Measurements from ENCODE around the gene UBE3D. TPM values are rescaled to one million over a fixed set of nuclear protein-coding genes. Genes with fewer than 3 reads are reported as not detected.

UBE3D gene
- polyA plus RNA-seq, 1 donor (not counting 4 experiments of a cell fraction or from before 2014, with no cell fraction given), result 6.3 TPM

DNA sequence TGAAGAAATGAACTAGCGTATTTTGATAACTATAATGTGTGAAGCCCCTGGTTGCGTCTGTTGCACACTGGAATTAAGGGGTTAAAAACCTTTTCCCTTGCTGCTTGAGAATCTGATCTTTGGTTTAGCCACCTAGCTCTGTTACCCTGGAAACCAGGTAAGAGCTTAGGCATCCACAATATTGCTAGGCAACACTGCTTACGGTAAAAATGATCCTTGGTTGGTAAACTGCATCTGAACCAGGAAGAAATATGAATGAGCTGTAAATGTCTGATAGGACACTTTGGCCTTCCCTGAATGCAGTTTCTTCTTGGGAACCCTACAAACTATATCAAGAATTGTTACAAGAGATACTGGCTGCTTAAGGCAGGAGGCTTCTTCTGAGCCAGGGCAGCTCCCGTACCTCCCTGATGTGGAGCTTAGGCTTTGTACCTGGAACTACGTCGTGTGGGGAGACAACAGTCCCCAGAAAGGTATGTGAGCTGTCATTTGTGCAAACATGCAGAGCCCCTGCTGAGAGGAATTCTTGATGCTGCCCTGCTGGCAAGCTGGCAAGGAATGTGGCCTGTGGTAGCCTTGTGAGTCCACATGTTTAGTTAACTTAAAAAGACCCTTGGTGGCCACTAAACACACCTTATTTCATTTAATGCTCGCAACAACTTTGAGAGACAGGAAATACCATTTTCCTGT is 18.4 kb downstream of the UBE3D start:
- Histone ChIP-seq H3K4me2 (ENCODE audit: control insufficient read depth, extremely low read depth, insufficient read depth, low read depth, low read length) (no peak overlapping the region), H3K4me3 (ENCODE audit: control insufficient read depth in 2 of 3, extremely low read depth in 1 of 3, insufficient read depth in 2 of 3, low read depth in 1 of 3, low read length in 3 of 3) (no peak overlapping the region), H3K27ac (ENCODE audit: control insufficient read depth, insufficient read depth, low read length) (no peak overlapping the region), H2AFZ (ENCODE audit: control insufficient read depth, low read length) (no peak overlapping the region), H3K36me3 (ENCODE audit: control insufficient read depth in 2 of 2, extremely low read depth in 1 of 2, insufficient read depth in 2 of 2, low read length in 2 of 2) (no peaks in the 10 kb centered on the region), H3K79me2 (ENCODE audit: control insufficient read depth, insufficient read depth, low read length) (no peaks in the 10 kb centered on the region), H3K9me3 (ENCODE audit: control insufficient read depth, low read depth, low read length) (no peaks in the 10 kb centered on the region), H3K27me3 (ENCODE audit: control insufficient read depth, extremely low read depth, insufficient read depth, low read length) (no peaks in the 10 kb centered on the region), H3K9ac (ENCODE audit: control insufficient read depth, extremely low read depth, insufficient read depth, low read length) (no peak overlapping the region), H3K9me1 (ENCODE audit: control insufficient read depth, extremely low read depth, insufficient read depth, low read length) (no peaks in the 10 kb centered on the region), H3K4me1 (ENCODE audit: control insufficient read depth, extremely low read depth, insufficient read depth, low read length) (peaks cover 4% of the 10 kb centered on the region), H4K20me1 (ENCODE audit: control insufficient read depth, extremely low read depth, insufficient read depth, low read length) (no peaks in the 10 kb centered on the region)
- TF ChIP-seq EZH2 (IDR thresholded peaks at IDR 0.05; ENCODE audit: low read length), result no peak
- TF ChIP-seq CTCF (optimal IDR thresholded peaks at IDR 0.05 in 1 of 3, IDR thresholded peaks at IDR 0.05 in 1 of 3, conservative IDR thresholded peaks at IDR 0.05 in 1 of 3; ENCODE audit: extremely low read depth in 1 of 3, insufficient read depth in 2 of 3, low read length in 3 of 3), result no peak
- DNase-seq (ENCODE audit: low read depth, low spot score) (no peak), FAIRE-seq (no peak)
- dilution Hi-C loops (cut with MboI; ENCODE audit: extremely low pct_ligation_motif_present, low sequenced_read_pairs), result no loop called here

DNA sequence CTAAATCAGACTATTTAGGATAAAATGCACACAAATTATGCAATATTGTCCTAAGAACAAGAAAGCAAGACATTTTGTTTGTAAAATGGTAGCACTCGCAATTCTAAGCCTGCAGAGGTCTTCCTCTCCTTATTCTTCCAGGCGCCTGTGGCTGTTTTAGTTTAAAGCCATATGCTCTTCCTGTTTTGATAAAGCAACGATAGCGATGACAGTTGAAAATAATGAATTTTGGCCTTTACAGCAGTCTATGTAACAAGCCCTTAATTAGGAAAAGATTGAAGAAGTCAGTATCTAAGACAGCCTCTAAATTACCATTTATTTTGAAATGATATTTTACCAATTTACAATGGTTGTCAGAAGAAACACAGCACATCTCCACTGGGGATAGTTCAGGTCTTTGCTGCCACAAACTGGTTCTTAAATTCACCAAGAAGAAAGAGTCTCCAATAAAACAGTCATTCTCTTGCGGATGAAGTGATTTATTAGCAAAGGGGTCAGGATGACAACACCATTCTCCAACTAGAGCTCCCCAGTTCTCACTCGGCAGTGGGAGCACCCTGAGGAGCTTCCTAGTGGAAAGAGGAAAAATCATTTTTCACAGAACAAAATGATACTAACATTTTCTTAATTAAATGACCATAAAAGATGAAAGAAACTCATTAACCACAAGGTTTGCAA is 21.4 kb downstream of the UBE3D start:
- no peak for FAIRE-seq
- H4K20me1 ChIP-seq (ENCODE audit: control insufficient read depth, extremely low read depth, insufficient read depth, low read length), result no peaks in the 10 kb centered on the region
- dilution Hi-C loops (cut with MboI; ENCODE audit: extremely low pct_ligation_motif_present, low sequenced_read_pairs), result no loop called here

More for the DNA sequence above, 21.4 kb downstream of the UBE3D start:
- Histone ChIP-seq H3K9ac (ENCODE audit: control insufficient read depth, extremely low read depth, insufficient read depth, low read length) (no peak overlapping the region), H3K9me3 (ENCODE audit: control insufficient read depth, low read depth, low read length) (no peaks in the 10 kb centered on the region), H3K4me2 (ENCODE audit: control insufficient read depth, extremely low read depth, insufficient read depth, low read depth, low read length) (no peak overlapping the region), H3K4me1 (ENCODE audit: control insufficient read depth, extremely low read depth, insufficient read depth, low read length) (no peaks in the 10 kb centered on the region), H3K36me3 (ENCODE audit: control insufficient read depth in 2 of 2, extremely low read depth in 1 of 2, insufficient read depth in 2 of 2, low read length in 2 of 2) (no peaks in the 10 kb centered on the region), H3K4me3 (ENCODE audit: control insufficient read depth in 2 of 3, extremely low read depth in 1 of 3, insufficient read depth in 2 of 3, low read depth in 1 of 3, low read length in 3 of 3) (no peak overlapping the region), H3K27ac (ENCODE audit: control insufficient read depth, insufficient read depth, low read length) (no peak overlapping the region), H3K79me2 (ENCODE audit: control insufficient read depth, insufficient read depth, low read length) (no peaks in the 10 kb centered on the region), H3K9me1 (ENCODE audit: control insufficient read depth, extremely low read depth, insufficient read depth, low read length) (no peaks in the 10 kb centered on the region), H2AFZ (ENCODE audit: control insufficient read depth, low read length) (no peak overlapping the region), H3K27me3 (ENCODE audit: control insufficient read depth, extremely low read depth, insufficient read depth, low read length) (no peaks in the 10 kb centered on the region)
- TF ChIP-seq EZH2 (IDR thresholded peaks at IDR 0.05; ENCODE audit: low read length), result no peak
- TF ChIP-seq CTCF (optimal IDR thresholded peaks at IDR 0.05 in 1 of 3, IDR thresholded peaks at IDR 0.05 in 1 of 3, conservative IDR thresholded peaks at IDR 0.05 in 1 of 3; ENCODE audit: extremely low read depth in 1 of 3, insufficient read depth in 2 of 3, low read length in 3 of 3), result no peak
- no peak for DNase-seq (ENCODE audit: low read depth, low spot score)

Measured in keratinocyte (primary cell).